DMS114 treated with DMSO at 0.1 percent for 48 hours (cell line): Measurements from ENCODE around the gene MAN1A1.
"Not testable (repeated sequence)": the region's sequence is repeated elsewhere in the genome, so short reads cannot be mapped to it uniquely, and the experiment has no call there.

Experiments used
- DNase-seq: peaks from one replicate; lab custom pipeline; 2025; ENCODE audit not compliant: unreplicated experiment; lab: John Stamatoyannopoulos, UW

The MAN1A1 gene

GRCh38 chr6:119307056-119307455 lies 42.5 kb downstream of the MAN1A1 start:
- no peak for DNase-seq

- DNase-seq: no peak
Measured at GRCh38 chr6:119306396-119306968, 43.1 kb downstream of the MAN1A1 start.

GRCh38 chr6:119303164-119303887 lies 46.2 kb downstream of the MAN1A1 start:
- no peak for DNase-seq

GRCh38 chr6:119301429-119301828 lies 48.1 kb downstream of the MAN1A1 start:
- DNase-seq: no peak

- no peak for DNase-seq
Measured at GRCh38 chr6:119299694-119300093, 49.9 kb downstream of the MAN1A1 start.

GRCh38 chr6:119297049-119297448 lies 52.5 kb downstream of the MAN1A1 start:
- no peak for DNase-seq

- DNase-seq: no peak
Measured at GRCh38 chr6:119296036-119297035, 53.2 kb downstream of the MAN1A1 start.

- DNase-seq: no peak
Measured at GRCh38 chr6:119294984-119295383, 54.6 kb downstream of the MAN1A1 start.

- not testable (repeated sequence) for DNase-seq
Measured at GRCh38 chr6:119291060-119291459, 58.5 kb downstream of the MAN1A1 start.

GRCh38 chr6:119290306-119290705 lies 59.3 kb downstream of the MAN1A1 start:
- DNase-seq: no peak

GRCh38 chr6:119289651-119290050 lies 59.9 kb downstream of the MAN1A1 start:
- no peak for DNase-seq

- DNase-seq: no peak
Measured at GRCh38 chr6:119285908-119286625, 63.5 kb downstream of the MAN1A1 start.

GRCh38 chr6:119284861-119285521 lies 64.6 kb downstream of the MAN1A1 start:
- DNase-seq: no peak

- no peak for DNase-seq
Measured at GRCh38 chr6:119283979-119284545, 65.5 kb downstream of the MAN1A1 start.

GRCh38 chr6:119283214-119283613 lies 66.3 kb downstream of the MAN1A1 start:
- DNase-seq: no peak

- no peak for DNase-seq
Measured at GRCh38 chr6:119280668-119281067, 68.9 kb downstream of the MAN1A1 start.

GRCh38 chr6:119280080-119280479 lies 69.5 kb downstream of the MAN1A1 start:
- no peak for DNase-seq

- DNase-seq: no peak
Measured at GRCh38 chr6:119278625-119279024, 70.9 kb downstream of the MAN1A1 start.

GRCh38 chr6:119277052-119277451 lies 72.5 kb downstream of the MAN1A1 start:
- no peak for DNase-seq

GRCh38 chr6:119276211-119276610 lies 73.3 kb downstream of the MAN1A1 start:
- DNase-seq: no peak
